ENCODE results near the gene TNFAIP8.

TNFAIP8 gene

DNA sequence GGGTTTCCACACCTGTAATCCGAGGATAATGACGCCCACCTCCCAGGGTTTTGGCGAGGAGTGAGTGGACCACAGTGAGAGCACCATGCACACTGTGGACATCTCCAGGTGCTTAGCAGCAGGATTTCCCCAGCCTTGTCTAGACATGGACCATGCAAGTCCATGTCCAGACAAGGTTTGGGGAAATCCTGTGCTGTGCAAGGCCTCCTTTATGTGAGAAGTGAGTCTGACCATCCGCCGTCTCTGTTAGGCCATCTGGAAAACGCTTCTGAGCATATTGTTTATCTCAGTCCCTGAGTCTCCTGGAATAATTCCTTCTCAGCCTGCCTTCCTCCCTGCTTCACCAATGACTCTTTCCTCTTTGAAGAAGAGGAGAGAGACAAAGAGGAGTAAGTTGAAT lies 26.2 kb upstream of the TNFAIP8 start:
- no peak for DNase-seq

DNA sequence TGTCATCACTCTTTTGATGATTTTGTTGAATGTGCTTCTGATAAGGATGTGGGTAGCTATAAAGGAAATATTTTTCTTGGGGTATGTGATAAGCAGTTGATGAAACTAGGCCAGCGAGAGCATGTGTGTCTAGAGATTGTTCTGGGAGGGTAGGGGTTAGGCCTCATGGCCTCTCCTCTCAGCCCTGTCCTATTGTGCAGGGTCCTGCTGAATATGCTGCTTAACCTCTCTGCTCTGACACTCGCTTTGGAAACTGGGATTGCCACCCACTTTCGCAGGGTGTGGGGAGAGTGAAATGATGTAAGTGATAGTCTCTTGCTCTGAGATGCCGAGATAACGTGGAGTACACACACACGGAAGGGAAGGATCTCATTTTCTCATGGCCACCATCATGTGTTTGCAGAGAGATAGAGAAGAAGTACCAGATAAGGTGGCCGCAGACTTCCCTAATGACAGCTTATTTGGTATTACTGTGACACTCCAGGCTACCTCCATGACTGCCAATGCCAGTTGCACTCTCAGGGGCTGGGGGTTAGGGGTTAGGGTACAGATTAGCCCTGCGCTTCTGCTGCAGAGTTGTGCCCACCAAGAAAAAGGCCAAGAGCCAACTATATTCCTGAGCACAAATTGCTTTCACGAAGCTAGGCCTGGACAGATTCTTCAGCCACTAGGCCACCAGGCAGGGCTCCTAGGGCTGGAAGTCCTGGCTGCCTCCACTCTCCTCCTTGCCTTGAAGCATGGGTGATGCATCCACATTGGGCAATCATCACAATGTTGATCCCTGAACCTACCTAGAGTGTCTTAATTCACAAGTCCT lies 25.2 kb upstream of the TNFAIP8 start:
- DNase-seq = peak; percentile 43 to 72

DNA sequence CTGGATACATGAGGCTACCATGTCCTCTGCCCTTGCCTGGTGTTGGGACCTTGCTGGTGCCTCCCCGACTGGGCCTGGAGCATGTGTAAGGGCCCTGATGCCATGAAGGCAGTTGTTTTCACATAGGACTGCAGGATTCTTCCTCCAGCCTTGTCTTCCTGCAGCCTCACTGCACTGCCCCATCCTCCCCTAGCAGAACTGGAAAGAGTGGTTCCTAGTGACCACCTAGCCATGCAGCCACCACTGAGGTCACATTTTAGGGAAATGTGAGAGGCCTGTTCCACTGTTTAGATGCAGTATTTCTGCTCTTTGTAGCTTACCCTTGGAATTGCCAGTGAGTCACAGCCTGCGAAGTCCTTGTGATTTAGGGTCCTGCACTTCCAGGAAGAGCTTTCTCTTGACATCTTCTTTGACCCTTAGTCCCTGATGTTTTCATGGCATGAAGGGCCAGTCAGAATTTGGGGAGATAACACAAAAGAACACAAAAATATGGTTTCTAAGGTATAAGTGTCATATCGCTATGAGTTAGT lies 24.2 kb upstream of the TNFAIP8 start:
- DNase-seq = no peak

- DNase-seq = peak in 1 of 2 donors; percentile 47
Observed at GRCh38 chr5:119332208-119332607, 23.6 kb upstream of the TNFAIP8 start.

DNA sequence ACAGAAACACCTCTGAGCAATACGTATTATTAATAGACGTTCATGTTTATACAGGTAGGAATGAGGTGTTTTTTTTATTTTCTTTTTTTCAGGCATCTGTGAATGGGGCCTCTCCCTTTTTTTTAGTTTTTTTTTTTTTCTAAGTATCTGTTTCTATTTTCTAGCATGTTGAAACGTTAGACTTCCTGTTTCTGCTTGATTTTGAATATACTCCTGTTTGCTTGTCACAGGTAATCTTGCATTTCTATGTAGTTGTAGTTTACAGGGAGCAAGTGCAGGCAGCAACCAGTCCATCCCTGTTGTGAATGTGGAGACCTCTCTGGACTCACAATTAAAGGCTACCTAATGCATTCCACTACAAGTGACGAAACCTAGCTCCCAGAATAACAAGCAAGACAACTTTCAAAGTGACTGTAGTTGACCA lies 22.8 kb upstream of the TNFAIP8 start:
- DNase-seq = peak in 1 of 2 donors; percentile 53

DNA sequence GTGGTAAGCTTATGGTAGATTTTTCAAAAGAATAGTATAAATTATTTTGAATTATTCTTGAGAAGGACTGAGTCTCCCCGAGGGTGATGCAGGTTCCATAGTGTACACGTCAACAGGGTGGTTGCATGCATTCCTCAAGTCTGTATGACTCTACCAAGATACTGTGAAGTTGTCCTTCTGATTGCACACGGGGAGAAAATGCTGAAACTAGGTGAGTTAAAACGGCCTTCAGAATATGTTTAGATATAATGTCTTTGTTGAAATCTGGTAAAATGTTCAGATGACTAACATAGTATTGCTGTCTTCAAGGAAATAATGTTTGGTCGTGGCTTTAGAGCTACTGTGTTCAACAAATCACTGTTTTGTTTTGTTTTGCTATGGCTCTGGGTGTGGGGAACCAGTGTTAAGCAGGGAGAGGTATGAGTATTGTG lies 22.4 kb upstream of the TNFAIP8 start:
- peak in 1 of 2 donors; percentile 46 for DNase-seq

- DNase-seq = peak in 1 of 2 donors; percentile 34
Observed at GRCh38 chr5:119335261-119335677, 20.6 kb upstream of the TNFAIP8 start.

GRCh38 chr5:119336262-119336661 lies 19.6 kb upstream of the TNFAIP8 start:
- peak in 1 of 2 donors; percentile 45 for DNase-seq

DNA sequence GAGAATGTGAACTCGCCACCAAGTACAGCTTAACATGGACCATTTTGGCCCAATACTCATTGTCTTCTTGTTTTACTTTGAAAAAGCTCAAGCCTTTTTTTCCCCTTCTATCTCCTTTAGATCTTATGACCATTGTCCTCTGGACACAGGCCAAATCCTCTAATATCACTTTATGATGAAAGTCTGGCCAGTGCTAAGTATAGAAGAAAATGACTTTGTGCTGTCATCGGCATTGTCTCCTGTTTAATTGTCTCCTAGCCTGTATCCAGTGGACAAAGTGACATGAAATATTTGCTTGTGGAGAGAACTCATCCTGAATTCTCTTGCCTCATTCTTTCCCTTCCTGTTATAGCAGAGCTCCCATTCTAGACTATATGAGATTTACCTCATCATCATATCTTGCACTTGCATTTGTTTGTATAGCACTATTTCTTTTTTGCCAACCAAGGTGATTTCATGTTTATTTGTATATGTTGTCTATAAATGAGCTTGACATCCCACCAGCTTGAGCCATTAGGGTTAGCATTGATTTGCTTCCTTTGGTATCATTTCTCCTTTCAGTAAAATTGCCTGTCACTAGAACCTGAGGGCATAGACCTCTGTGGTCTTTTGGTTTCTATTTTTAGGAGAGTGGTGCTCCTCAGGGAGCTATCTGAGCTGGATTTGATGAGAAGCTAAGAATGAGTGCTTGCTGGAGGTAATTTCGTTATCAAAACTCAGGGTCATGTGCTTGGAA lies 18.8 kb upstream of the TNFAIP8 start:
- no peak for DNase-seq

GRCh38 chr5:119338326-119338946 lies 17.4 kb upstream of the TNFAIP8 start:
- peak in 1 of 2 donors; percentile 53 for DNase-seq

DNA sequence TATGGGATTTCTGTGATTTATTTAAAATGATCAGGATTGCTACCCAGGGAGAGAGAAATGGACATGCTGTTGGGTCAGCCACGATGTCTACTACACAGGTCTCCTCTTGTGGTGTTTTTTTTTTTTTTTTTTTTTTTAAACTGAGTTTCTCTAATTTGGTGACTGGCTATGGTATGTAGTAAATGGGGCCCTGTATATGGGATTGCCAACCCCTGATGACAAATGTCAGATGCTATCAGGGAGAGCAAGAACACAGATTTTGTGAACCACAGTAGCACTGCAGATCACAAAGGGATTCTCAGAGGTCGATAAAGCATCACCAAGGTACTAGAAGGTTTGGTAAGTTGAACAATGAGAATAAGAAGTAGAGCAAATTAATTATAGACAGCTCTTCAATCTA lies 16.5 kb upstream of the TNFAIP8 start:
- peak in 1 of 2 donors; percentile 33 for DNase-seq

DNA sequence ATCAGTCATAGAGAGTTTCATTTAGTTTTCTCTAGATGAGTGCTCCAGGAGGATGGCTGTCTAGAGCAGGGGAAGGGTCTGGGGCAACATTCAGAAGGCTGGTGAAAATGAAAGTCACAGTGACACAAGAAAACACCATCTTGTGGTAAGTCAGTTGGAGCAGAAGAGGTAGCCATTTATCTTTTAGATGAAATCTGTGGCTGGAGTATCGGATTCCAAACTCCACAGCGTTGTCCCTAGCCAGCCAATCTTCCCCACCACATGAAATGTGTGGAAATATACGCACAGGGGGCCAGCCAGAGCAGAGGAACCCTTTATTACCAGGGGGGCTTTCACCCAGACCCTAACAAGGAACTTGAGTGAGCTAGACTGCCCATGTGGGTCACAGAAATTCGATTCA lies 15.9 kb upstream of the TNFAIP8 start:
- peak in 1 of 2 donors; percentile 52 for DNase-seq

- peak; percentile 77 to 84 for DNase-seq
Observed at GRCh38 chr5:119340597-119341218, 15.1 kb upstream of the TNFAIP8 start.

DNA sequence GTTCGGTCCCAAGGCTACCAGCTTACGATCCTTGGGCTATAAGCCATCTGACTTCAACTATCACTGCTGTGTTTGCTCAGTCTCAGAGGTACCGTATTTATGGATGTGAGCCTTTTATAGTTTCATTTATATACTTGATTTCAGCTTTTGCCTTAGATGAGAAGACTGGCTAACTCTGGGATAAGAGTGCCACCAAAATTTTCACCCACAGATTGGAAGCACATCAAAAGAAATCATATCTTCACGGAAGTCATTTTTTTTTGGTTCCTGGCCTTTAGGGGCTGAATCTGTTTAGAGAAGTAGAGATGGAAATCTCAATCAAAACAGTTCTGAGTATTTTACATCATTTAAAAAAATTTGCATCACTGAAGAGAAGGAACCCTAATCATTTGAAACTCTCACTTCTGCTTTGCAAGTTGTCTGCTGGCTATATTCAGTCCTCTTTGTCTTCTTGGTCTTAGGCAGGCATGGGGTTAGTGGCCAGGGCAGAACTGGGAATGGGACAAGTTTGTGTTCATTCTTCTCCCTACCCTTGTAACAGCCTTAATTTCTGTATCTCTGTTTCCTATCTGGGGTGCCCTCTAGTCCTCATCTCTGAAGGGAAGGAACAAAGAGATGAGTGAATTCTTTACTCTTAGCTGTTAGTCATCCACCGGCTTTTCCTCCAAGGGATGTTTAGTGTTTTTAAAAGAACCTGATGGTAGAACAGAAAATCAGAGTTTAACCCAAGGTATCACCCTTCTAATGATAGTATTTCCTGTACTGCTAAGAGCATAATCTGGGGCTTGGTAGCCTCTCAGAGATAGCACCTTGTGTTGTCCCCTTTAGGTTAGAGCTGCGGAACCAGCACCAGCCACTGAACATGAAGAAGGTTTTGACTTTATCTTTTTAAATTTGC lies 14.1 kb upstream of the TNFAIP8 start:
- peak; percentile 46 to 64 for DNase-seq

DNA sequence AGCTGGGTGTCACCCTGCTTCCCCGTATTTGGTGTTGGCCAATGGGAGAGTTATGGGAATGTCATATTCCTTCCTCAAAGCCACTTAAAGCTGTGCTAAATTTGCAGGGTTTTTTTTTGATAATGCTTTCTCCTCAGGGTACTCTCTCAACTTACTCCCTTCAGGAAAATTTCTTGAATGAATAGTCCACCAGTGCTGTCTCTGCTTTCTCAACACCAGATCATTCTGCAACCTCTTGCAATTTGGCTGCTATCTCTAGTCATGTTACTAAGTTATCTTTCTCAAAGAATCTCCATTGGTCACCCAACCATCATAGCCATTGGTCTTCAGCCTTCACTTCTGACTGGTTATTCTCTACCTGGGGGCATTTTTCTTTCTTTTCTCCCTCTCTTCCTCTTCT lies 13.4 kb upstream of the TNFAIP8 start:
- no peak for DNase-seq

DNA sequence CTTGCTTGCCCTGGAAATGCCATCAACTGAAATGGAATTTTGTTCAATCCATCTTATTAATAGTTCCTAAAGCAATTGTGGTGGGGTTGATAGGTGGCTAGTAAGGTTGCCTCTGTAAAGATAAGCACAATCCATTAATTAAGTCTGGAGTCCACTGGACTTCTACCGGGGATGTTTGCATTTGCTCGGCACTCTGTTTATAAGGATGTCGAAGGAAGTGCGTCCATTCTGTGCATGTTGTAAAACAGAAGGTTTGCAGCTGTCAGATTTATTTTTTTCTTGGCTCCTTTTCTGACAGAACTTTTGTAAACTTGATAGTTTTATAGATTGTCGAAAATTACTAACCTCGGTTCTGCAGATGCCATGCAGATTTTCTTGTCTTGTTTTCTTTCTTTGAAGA lies 12.8 kb upstream of the TNFAIP8 start:
- no peak for DNase-seq

DNA sequence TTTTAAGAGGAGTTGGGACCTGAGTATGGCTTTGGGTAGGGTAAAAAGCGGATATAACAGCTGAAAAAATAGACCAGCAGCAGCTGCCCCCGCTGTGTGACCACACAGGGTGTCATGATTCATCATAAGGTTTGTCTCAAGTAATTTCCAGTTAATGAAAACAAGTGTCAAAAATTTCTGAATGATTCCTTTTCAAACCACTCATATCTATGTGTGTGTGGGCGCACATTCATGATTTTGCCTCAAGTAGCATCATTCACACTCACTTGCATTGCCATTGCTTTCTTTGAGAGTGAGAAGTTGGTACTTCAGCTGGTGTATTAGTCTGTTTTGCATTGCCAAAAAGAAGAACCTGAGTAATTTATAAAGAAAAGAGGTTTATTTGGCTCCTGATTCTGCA lies 12.1 kb upstream of the TNFAIP8 start:
- DNase-seq = peak; percentile 54 to 63

GRCh38 chr5:119344231-119344630 lies 11.6 kb upstream of the TNFAIP8 start:
- DNase-seq = no peak

DNA sequence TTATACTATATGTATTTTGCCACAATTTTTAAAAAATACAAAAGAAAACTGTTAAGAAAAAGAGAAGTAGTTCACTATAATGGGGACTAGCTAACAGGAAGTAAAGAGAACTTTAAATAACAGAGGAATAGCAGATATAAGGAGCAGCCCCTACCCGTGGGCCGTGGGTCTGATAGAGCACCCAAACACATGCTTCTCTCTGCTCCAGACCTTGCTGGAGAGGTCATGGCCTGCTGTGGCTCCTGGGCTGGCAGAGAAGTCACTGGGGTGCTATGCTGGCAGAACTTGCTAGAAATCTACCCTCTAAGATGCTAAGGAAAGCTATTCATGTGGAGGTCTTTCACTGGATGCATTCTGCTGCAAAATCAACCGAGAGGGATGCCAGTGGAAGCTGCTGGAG lies 10.0 kb upstream of the TNFAIP8 start:
- DNase-seq = no peak

GRCh38 chr5:119346394-119346793 lies 9.4 kb upstream of the TNFAIP8 start:
- DNase-seq = no peak

GRCh38 chr5:119347574-119347973 lies 8.2 kb upstream of the TNFAIP8 start:
- no peak for DNase-seq

DNA sequence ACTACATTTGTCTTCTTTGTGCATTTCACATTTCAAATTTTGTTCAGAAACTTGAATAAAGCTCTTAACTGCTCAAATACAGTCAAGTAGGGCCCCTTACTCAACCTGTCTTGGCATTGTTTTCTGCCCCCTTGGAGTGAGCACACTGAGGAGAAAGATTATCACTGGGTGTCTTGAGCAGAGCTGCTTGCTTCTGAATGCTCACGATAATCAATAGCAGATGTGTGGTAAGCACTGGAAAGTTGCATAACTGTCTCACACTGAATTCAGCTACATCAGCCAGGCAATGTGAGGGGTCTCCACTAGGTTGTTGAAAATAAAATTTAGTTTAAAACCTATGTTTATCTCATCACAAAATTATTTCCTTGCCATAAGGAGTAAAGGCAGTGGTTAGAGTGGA lies 7.8 kb upstream of the TNFAIP8 start:
- DNase-seq = no peak

Data from CD4-positive, alpha-beta T cell treated with Interferon alpha-2 for 1 hour (primary cell).